Effector CD4-positive, alpha-beta T cell (primary cell): ENCODE data around the gene NTNG1.
"Not testable (repeated sequence)": the region's sequence is repeated elsewhere in the genome, so short reads cannot be mapped to it uniquely, and the experiment has no call there.

Source experiments
- DNase-seq: peaks from one replicate; pipeline ENCODE4 v3.0.0-alpha.2; 2020

Gene NTNG1

GRCh38 chr1:107200631-107201030, 59.8 kb downstream of the NTNG1 start:
- DNase-seq: no peak

GRCh38 chr1:107202007-107202406, 61.2 kb downstream of the NTNG1 start:
- DNase-seq: no peak

- no peak for DNase-seq
Measured at GRCh38 chr1:107213225-107213624, 72.4 kb downstream of the NTNG1 start.

GRCh38 chr1:107220036-107220435, 79.2 kb downstream of the NTNG1 start:
- DNase-seq: no peak

GRCh38 chr1:107225706-107226105, 84.9 kb downstream of the NTNG1 start:
- DNase-seq: no peak

GRCh38 chr1:107228704-107229371, 88.0 kb downstream of the NTNG1 start:
- DNase-seq: no peak

GRCh38 chr1:107229711-107230110, 88.9 kb downstream of the NTNG1 start:
- DNase-seq: no peak

GRCh38 chr1:107230121-107230520, 89.3 kb downstream of the NTNG1 start:
- no peak for DNase-seq

- DNase-seq: no peak
Measured at GRCh38 chr1:107231291-107231690, 90.5 kb downstream of the NTNG1 start.

GRCh38 chr1:107232426-107232825, 91.6 kb downstream of the NTNG1 start:
- DNase-seq: no peak

- not testable (repeated sequence) for DNase-seq
Measured at GRCh38 chr1:107236760-107237159, 95.9 kb downstream of the NTNG1 start.

- no peak for DNase-seq
Measured at GRCh38 chr1:107243461-107243860, 102.6 kb downstream of the NTNG1 start.

- DNase-seq: no peak
Measured at GRCh38 chr1:107244709-107245500, 104.1 kb downstream of the NTNG1 start.

GRCh38 chr1:107246775-107247345, 106.0 kb downstream of the NTNG1 start:
- no peak for DNase-seq

- DNase-seq: no peak
Measured at GRCh38 chr1:107247679-107248078, 106.8 kb downstream of the NTNG1 start.

- no peak for DNase-seq
Measured at GRCh38 chr1:107250169-107250568, 109.3 kb downstream of the NTNG1 start.

- DNase-seq: no peak
Measured at GRCh38 chr1:107251083-107251482, 110.2 kb downstream of the NTNG1 start.

- no peak for DNase-seq
Measured at GRCh38 chr1:107251839-107252238, 111.0 kb downstream of the NTNG1 start.

GRCh38 chr1:107252271-107252670, 111.4 kb downstream of the NTNG1 start:
- DNase-seq: no peak

GRCh38 chr1:107254306-107254705, 113.5 kb downstream of the NTNG1 start:
- DNase-seq: no peak

GRCh38 chr1:107255469-107255868, 114.6 kb downstream of the NTNG1 start:
- DNase-seq: no peak

- DNase-seq: no peak
Measured at GRCh38 chr1:107262467-107263286, 121.8 kb downstream of the NTNG1 start.

GRCh38 chr1:107263291-107263915, 122.6 kb downstream of the NTNG1 start:
- no peak for DNase-seq
